Astrocyte of the cerebellum (primary cell): ENCODE results near the gene AQP5.
A peak's percentile ranks its signal among the peaks of the same experiment; 100 is the strongest.

Source experiments
- DNase-seq: peaks from one replicate; pipeline ENCODE4 v3.0.0-alpha.2; 2011; ENCODE audit warnings: low read depth
- H3K4me3 ChIP-seq: 2 replicates; pipeline ENCODE4 v1.5.1; 2011; ENCODE audit warnings: mild to moderate bottlenecking, low read depth, low read length, moderate library complexity
- in situ Hi-C: cut with HindIII; loops from 2 replicates; pipeline ENCODE4 v1.10.0; 2017; ENCODE audit warnings: low sequenced_read_pairs
- TF ChIP-seq, protein P1 (sequence below): IDR thresholded peaks from 2 replicates; pipeline ENCODE4 v1.5.1; 2012; ENCODE audit warnings: low read length, low read depth, moderate library complexity, mild to moderate bottlenecking; ENCODE audit errors: missing control alignments

The AQP5 gene

GRCh38 chr12:49967777-49968250, 6.1 kb downstream of the AQP5 start:
- no peak for DNase-seq
- TF ChIP-seq, protein P1, sequence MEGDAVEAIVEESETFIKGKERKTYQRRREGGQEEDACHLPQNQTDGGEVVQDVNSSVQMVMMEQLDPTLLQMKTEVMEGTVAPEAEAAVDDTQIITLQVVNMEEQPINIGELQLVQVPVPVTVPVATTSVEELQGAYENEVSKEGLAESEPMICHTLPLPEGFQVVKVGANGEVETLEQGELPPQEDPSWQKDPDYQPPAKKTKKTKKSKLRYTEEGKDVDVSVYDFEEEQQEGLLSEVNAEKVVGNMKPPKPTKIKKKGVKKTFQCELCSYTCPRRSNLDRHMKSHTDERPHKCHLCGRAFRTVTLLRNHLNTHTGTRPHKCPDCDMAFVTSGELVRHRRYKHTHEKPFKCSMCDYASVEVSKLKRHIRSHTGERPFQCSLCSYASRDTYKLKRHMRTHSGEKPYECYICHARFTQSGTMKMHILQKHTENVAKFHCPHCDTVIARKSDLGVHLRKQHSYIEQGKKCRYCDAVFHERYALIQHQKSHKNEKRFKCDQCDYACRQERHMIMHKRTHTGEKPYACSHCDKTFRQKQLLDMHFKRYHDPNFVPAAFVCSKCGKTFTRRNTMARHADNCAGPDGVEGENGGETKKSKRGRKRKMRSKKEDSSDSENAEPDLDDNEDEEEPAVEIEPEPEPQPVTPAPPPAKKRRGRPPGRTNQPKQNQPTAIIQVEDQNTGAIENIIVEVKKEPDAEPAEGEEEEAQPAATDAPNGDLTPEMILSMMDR = no peak
- in situ Hi-C loops = loop anchor here (5.0 kb wide), 1 partner anchor 99 kb away; no protein-coding TSS in a partner anchor
- H3K4me3 ChIP-seq = peak overlapping the region; percentile 33

DNA sequence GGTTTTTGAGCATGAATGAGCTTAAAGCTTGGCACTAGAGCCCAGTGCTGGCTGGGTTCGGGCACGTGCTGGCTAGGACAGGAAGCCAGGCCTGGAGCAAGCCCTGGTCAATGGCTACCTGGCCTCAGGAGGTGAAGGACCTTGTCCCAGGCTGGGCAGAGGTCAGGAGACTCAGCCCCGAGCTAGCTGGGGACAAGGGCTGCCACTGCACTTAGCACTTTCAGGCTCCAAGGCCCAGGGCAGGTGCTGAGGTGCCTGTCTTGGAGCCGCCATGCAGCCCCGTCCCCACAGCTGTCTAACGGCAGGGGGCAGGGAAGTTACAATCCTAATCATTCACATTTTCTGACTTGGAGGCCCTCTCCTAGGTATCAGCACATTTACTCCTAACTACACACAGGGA, 6.8 kb downstream of the AQP5 start:
- H3K4me3 ChIP-seq = no peak overlapping the region
- TF ChIP-seq, protein P1 = no peak
- no peak for DNase-seq
- in situ Hi-C loops = loop anchor here (5.0 kb wide), 1 partner anchor 99 kb away; no protein-coding TSS in a partner anchor

DNA sequence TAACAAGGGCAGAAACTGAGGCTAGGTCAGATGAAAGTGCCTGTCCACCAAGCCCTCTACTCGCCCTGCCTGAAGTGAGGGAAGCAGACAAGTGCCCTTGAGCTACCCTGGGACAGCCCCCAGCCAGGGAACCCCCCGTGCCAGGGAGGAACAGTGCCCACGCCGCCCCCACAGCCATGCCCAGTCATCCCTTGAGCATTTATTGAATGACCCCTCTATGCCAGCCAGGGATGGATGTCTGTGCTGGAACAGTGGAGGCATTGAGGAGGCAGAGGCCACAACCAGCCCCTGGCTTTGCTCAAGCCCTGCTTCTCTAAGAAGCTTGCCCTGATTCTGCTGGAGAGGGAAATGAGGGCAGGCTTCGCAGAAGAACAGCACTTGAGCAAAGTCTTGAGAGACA, 7.4 kb downstream of the AQP5 start:
- no peak overlapping the region for H3K4me3 ChIP-seq
- TF ChIP-seq, protein P1 = no peak
- in situ Hi-C loops = loop anchor here (5.0 kb wide), 1 partner anchor 98 kb away; no protein-coding TSS in a partner anchor
- DNase-seq = no peak

DNA sequence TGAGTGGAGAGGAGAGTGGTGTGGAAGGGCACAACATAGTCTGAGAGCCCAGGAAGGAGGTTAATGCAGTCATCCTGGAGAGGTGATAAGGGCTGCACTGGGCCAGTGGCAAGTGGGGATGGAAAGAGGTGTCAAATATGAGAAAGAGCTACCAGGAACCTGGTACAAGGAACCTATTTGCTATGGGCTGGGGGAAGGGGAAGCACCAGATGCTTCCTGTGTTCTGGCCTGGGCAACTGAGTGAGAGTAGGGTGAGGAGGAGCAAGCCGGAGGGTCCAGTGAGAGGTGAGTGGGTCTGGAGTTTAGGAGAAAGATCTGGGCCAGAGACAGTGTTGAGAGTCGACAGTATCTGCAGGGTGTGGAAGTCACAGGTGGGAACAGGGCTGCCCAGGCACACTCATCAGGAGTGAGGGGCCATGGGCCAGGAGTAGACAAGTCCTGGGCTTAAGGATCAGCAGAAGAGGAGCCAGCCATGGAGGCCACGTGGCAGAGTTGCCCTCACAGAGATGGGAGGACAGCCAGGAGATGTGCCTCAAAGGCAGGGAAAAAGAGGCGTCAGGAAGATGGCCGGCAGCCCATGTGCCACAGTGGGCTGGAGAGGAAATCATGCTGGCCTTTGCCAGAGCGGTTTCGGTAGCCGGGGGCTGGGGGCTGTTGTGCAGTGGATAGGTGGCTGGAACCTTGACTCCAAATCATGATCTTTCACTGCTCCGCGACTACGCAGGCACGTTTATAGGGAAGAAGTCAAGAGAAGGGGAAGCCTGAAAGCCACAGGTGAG, 8.2 kb downstream of the AQP5 start:
- in situ Hi-C loops = loop anchor here (5.0 kb wide), 1 partner anchor 97 kb away; no protein-coding TSS in a partner anchor
- TF ChIP-seq, protein P1 = no peak
- no peak for DNase-seq
- H3K4me3 ChIP-seq = no peak overlapping the region

DNA sequence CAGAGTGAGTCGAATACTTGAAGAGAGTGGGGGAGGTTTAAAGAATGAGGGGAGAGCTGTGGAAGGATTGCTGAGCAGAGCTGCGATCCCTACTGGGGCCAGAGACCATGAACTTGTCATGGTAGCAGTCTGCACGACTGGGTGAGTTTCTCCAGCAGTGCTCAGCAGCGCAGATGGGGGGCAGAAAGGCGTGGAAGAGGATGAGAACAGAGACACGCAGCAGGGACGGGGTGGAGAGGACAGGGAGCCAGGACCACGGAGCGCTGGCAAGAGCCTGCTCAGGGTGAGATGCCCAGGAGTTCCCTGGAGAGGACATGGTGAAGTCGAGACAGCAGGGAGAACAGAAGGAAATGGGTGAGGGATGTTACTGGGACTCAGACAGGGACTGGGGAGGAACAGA, 9.0 kb downstream of the AQP5 start:
- TF ChIP-seq, protein P1 = no peak
- no peak overlapping the region for H3K4me3 ChIP-seq
- in situ Hi-C loops = no loop called here
- no peak for DNase-seq

- TF ChIP-seq, protein P1 = no peak
- H3K4me3 ChIP-seq = no peak overlapping the region
- in situ Hi-C loops = no loop called here
- no peak for DNase-seq
These were observed 9.5 kb downstream of the AQP5 start for GRCh38 chr12:49971141-49971540.
